ENCODE results near the gene UBALD1. TPM values are rescaled to one million over a fixed set of nuclear protein-coding genes. Genes with fewer than 3 reads are reported as not detected.

UBALD1 gene
- total RNA-seq, 4 donors from 2014 or later = 9.3 to 21.4 (median 10.9) TPM

GRCh38 chr16:4616047-4616811, 1.5 kb upstream of the UBALD1 start:
- TF ChIP-seq CTCF (IDR thresholded peaks at IDR 0.05) = peak in 3 of 6 experiments; percentile 26 to 28 (median 26)
- peak; percentile 86 to 92 for TF ChIP-seq POLR2A (IDR thresholded peaks at IDR 0.05)
- H3K27ac ChIP-seq = peak overlapping the region; percentile 89 to 98 (median 97)
- peak; percentile 100 for DNase-seq
- no peaks in the 10 kb centered on the region for H3K27me3 ChIP-seq
- intact Hi-C loops (cut with DNase I) = loop anchor here (5.0 kb wide), 1 partner anchor 81 kb away; no protein-coding TSS in a partner anchor
- H3K9me3 ChIP-seq = no peaks in the 10 kb centered on the region
- H3K36me3 ChIP-seq = no peaks in the 10 kb centered on the region
- H3K4me1 ChIP-seq = peaks cover 41 to 62% of the 10 kb centered on the region in 2 donors
- peak overlapping the region; percentile 0 to 94 (median 53) for H3K4me3 ChIP-seq (replicated peaks in 1 of 3)
- 0 to 1% methylated on average over 23 to 46 of the region's 57 CpGs for WGBS, 2 donors

GRCh38 chr16:4615384-4616046, 827 bp upstream of the UBALD1 start:
- TF ChIP-seq POLR2A (IDR thresholded peaks at IDR 0.05) = no peak
- TF ChIP-seq CTCF (IDR thresholded peaks at IDR 0.05) = no peak

GRCh38 chr16:4613636-4614570, 785 bp downstream of the UBALD1 start:
- Histone ChIP-seq H3K4me3 (replicated peaks in 1 of 3) (peak overlapping the region; percentile 86 to 95 (median 94)), H3K36me3 (peaks cover 2 to 3% of the 10 kb centered on the region in 2 donors), H3K9me3 (no peaks in the 10 kb centered on the region), H3K27me3 (no peaks in the 10 kb centered on the region), H3K4me1 (peaks cover 41 to 57% of the 10 kb centered on the region in 2 donors), H3K27ac (peak overlapping the region; percentile 79 to 98 (median 95))
- WGBS, 2 donors = 1% methylated on average over 31 to 34 of the region's 92 CpGs
- TF ChIP-seq CTCF (IDR thresholded peaks at IDR 0.05) = no peak
- intact Hi-C loops (cut with DNase I) = no loop called here
- peak; percentile 37 to 52 for DNase-seq

More at GRCh38 chr16:4615384-4616046, 827 bp upstream of the UBALD1 start:
- Histone ChIP-seq H3K4me1 (peaks cover 41 to 62% of the 10 kb centered on the region in 2 donors), H3K9me3 (no peaks in the 10 kb centered on the region), H3K4me3 (replicated peaks in 1 of 3) (peak overlapping the region in 2 of 3 donors; percentile 94 to 95), H3K27me3 (no peaks in the 10 kb centered on the region), H3K27ac (peak overlapping the region; percentile 79 to 98 (median 95)), H3K36me3 (no peaks in the 10 kb centered on the region)
- intact Hi-C loops (cut with DNase I) = loop anchor here (5.0 kb wide), 1 partner anchor 82 kb away; no protein-coding TSS in a partner anchor
- peak in 1 of 2 donors; percentile 31 for DNase-seq
- 75 to 100% methylated on average over 5 to 38 of the region's 39 CpGs for WGBS, 2 donors

- Histone ChIP-seq H3K9me3 (no peaks in the 10 kb centered on the region), H3K36me3 (peaks cover 8 to 9% of the 10 kb centered on the region in 2 donors), H3K4me3 (replicated peaks in 1 of 3) (peak overlapping the region in 2 of 3 donors; percentile 86 to 94), H3K27ac (peak overlapping the region; percentile 79 to 98 (median 95)), H3K4me1 (peaks cover 40 to 55% of the 10 kb centered on the region in 2 donors), H3K27me3 (no peaks in the 10 kb centered on the region)
- TF ChIP-seq CTCF (IDR thresholded peaks at IDR 0.05) (no peak), POLR2A (IDR thresholded peaks at IDR 0.05) (no peak)
- peak in 1 of 2 donors; percentile 44 for DNase-seq
- 68 to 72% methylated on average over 7 to 9 of the region's 14 CpGs for WGBS, 2 donors
- intact Hi-C loops (cut with DNase I) = no loop called here
These were observed 1.6 kb downstream of the UBALD1 start for GRCh38 chr16:4612977-4613635.

Data from thyroid gland (tissue), 4 donors.